ENCODE results near the gene TRAPPC4.

TRAPPC4 gene

DNA sequence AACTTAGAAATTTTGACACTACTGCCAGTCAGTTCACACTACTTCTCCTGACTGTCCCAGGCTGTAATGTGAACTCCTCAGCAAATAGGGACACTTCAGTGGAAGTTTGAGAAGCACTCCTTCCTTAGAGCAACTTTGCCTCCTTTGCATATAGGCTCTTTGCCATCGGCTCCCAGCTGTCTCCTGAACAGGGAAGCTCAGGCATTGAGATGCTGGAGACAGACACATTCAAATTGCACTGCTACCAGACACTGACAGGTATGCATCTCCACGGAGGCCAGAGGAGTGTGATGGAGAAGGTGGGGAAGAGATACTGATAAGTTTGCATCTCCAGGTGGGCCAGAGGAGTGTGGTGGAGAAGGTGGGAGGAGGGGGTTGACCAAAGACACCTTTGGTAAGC lies 1.4 kb downstream of the TRAPPC4 start:
- Histone ChIP-seq H3K9me3 (ENCODE audit: severe bottlenecking) (no peaks in the 10 kb centered on the region), H3K27ac (no peak overlapping the region), H3K27me3 (ENCODE audit: insufficient read depth, low read depth, severe bottlenecking) (no peaks in the 10 kb centered on the region), H3K36me3 (peaks cover 79% of the 10 kb centered on the region), H3K4me3 (ENCODE audit: low read depth, low read length) (no peak overlapping the region)
- no peak for DNase-seq
- TF ChIP-seq, protein P1, sequence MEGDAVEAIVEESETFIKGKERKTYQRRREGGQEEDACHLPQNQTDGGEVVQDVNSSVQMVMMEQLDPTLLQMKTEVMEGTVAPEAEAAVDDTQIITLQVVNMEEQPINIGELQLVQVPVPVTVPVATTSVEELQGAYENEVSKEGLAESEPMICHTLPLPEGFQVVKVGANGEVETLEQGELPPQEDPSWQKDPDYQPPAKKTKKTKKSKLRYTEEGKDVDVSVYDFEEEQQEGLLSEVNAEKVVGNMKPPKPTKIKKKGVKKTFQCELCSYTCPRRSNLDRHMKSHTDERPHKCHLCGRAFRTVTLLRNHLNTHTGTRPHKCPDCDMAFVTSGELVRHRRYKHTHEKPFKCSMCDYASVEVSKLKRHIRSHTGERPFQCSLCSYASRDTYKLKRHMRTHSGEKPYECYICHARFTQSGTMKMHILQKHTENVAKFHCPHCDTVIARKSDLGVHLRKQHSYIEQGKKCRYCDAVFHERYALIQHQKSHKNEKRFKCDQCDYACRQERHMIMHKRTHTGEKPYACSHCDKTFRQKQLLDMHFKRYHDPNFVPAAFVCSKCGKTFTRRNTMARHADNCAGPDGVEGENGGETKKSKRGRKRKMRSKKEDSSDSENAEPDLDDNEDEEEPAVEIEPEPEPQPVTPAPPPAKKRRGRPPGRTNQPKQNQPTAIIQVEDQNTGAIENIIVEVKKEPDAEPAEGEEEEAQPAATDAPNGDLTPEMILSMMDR (IDR thresholded peaks at IDR 0.05; ENCODE audit: low read depth, low read length) = no peak

DNA sequence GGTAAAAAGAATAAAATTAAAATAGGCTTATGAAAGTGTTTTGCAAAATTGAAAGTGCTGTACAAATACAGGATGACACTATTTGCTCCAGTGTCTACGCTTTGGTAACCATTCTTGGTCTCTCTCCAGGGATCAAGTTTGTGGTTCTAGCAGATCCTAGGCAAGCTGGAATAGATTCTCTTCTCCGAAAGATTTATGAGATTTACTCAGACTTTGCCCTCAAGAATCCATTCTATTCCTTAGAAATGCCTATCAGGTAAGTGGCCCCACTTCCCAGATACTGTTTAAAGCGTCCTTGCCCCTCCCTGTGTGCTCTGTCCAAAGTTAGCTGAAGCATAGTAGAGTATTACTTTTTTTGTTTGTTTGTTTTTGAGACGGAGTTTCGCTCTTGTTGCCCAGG lies 3.1 kb downstream of the TRAPPC4 start:
- H3K27me3 ChIP-seq (ENCODE audit: insufficient read depth, low read depth, severe bottlenecking) = no peaks in the 10 kb centered on the region
- H3K4me3 ChIP-seq (ENCODE audit: low read depth, low read length) = no peak overlapping the region
- no peaks in the 10 kb centered on the region for H3K9me3 ChIP-seq (ENCODE audit: severe bottlenecking)
- DNase-seq = no peak
- H3K36me3 ChIP-seq = peaks cover 79% of the 10 kb centered on the region
- TF ChIP-seq, protein P1 (IDR thresholded peaks at IDR 0.05; ENCODE audit: low read depth, low read length) = no peak
- H3K27ac ChIP-seq = no peak overlapping the region

DNA sequence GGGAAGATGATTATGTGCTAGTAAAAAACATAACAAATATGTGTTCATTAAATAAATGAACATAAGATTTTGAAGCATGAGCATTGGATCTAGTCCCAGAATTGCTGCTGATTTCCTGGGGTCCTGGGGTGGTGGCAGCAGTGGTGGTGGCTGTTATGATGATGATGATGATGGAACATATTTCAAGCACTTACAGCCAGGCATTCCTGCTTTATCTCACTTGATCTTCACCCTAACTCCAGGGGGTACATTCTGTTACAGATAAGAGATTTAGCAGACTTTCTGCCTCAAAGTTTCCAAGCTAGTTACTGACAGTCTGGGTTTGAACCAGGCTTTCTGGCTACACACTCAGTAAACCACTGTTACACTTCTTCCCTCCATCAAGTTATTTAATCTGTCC lies 5.2 kb downstream of the TRAPPC4 start:
- no peak for DNase-seq
- H3K27me3 ChIP-seq (ENCODE audit: insufficient read depth, low read depth, severe bottlenecking) = no peaks in the 10 kb centered on the region
- H3K36me3 ChIP-seq = peaks cover 88% of the 10 kb centered on the region
- H3K4me3 ChIP-seq (ENCODE audit: low read depth, low read length) = no peak overlapping the region
- TF ChIP-seq, protein P1 (IDR thresholded peaks at IDR 0.05; ENCODE audit: low read depth, low read length) = no peak
- no peak overlapping the region for H3K27ac ChIP-seq
- H3K9me3 ChIP-seq (ENCODE audit: severe bottlenecking) = no peaks in the 10 kb centered on the region

DNA sequence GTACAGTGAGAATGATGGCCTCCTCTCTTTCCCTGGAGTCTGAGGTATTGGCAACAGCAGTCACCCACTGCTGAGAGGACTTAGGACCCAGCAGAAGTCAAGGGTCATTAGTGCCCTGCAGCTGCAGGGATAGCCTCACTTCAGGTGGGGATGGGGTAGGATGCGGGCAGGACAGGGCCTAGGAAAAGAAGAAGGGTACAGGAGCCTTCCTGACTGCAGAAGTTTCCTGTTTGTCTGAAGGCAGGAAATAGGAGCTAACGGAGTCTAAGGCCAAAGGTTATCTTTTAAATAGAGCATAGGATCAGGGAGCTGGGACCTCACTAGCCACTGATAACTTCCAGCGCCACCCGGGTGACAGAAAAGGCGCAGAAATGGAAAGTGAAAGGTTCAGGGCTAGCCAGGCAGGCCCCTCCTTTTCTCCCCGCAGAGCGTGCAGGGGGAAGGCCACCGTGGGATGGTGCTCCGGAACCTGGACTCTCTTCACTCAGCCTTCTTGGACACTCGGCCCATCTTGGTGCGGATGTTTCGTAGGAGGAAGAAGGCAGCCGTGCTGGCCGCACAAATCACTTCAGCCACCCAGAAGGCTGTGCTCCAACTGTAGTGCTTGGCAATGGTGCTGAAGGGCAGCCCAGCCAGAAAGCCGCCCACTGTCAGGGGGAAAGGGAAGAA lies 6.0 kb downstream of the TRAPPC4 start:
- no peaks in the 10 kb centered on the region for H3K27me3 ChIP-seq (ENCODE audit: insufficient read depth, low read depth, severe bottlenecking)
- no peak for DNase-seq
- H3K27ac ChIP-seq = no peak overlapping the region
- H3K9me3 ChIP-seq (ENCODE audit: severe bottlenecking) = no peaks in the 10 kb centered on the region
- H3K36me3 ChIP-seq = peaks cover 93% of the 10 kb centered on the region
- no peak overlapping the region for H3K4me3 ChIP-seq (ENCODE audit: low read depth, low read length)
- TF ChIP-seq, protein P1 (IDR thresholded peaks at IDR 0.05; ENCODE audit: low read depth, low read length) = no peak

DNA sequence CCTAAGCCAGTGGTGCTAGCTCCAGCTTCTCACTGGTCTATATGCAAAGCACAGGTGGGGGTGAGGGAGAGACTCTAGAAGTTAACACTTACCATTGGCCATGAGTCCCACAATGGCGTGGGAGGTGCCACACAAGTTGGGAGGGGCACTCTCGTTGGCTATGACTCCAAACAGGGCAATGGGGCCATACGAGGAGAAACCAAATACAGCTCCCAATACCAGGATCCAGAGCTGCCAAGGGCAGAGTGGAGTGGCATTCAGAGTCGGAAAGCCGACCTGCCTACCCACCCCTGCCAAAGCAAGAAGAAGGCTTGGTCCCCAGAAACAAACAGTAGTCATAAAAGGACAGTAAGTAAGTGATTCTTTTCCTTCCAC lies 6.5 kb downstream of the TRAPPC4 start:
- no peak overlapping the region for H3K27ac ChIP-seq
- no peak for DNase-seq

More for the DNA sequence above, 6.5 kb downstream of the TRAPPC4 start:
- Histone ChIP-seq H3K36me3 (peaks cover 88% of the 10 kb centered on the region), H3K9me3 (ENCODE audit: severe bottlenecking) (no peaks in the 10 kb centered on the region), H3K4me3 (ENCODE audit: low read depth, low read length) (no peak overlapping the region), H3K27me3 (ENCODE audit: insufficient read depth, low read depth, severe bottlenecking) (no peaks in the 10 kb centered on the region)
- TF ChIP-seq, protein P1 (IDR thresholded peaks at IDR 0.05; ENCODE audit: low read depth, low read length) = no peak
